ENCODE results near the gene TUBGCP3. TPM values are rescaled to one million over a fixed set of nuclear protein-coding genes. Genes with fewer than 3 reads are reported as not detected.

Gene TUBGCP3
- total and polyA plus RNA-seq, 2 experiments from 2014 or later, result 12.8 to 40.2 TPM

GRCh38 chr13:112447306-112447705 is 140.6 kb downstream of the TUBGCP3 start:
- no peaks in the 10 kb centered on the region for H3K4me1 ChIP-seq (ENCODE audit: insufficient read depth)
- H3K79me2 ChIP-seq (replicated peaks; ENCODE audit: insufficient read depth), result no peaks in the 10 kb centered on the region
- Mint-ChIP-seq H3K27ac (no peak overlapping the region), H3K27me3 (ENCODE audit: insufficient read depth, low read depth, poor library complexity) (peaks cover 13% of the 10 kb centered on the region), H3K4me1 (peaks cover 8% of the 10 kb centered on the region; the same call in 2 of the 3 replicates), H3K36me3 (ENCODE audit: low read depth) (no peaks in the 10 kb centered on the region), H3K4me3 (no peak overlapping the region), H3K9me3 (no peaks in the 10 kb centered on the region)
- no peaks in the 10 kb centered on the region for H3K27me3 ChIP-seq (ENCODE audit: insufficient read depth)
- H3K36me3 ChIP-seq (ENCODE audit: insufficient read depth), result no peaks in the 10 kb centered on the region
- no peak overlapping the region for H3K4me3 ChIP-seq
- H3K4me2 ChIP-seq, result no peak overlapping the region
- H4K20me1 ChIP-seq (replicated peaks; ENCODE audit: insufficient read depth), result no peaks in the 10 kb centered on the region
- ATAC-seq (no peak), DNase-seq (ENCODE audit: low spot score) (no peak)
- no peaks in the 10 kb centered on the region for H3F3A ChIP-seq (replicated peaks; ENCODE audit: low read depth)
- H3K9me2 ChIP-seq (ENCODE audit: insufficient read depth), result no peaks in the 10 kb centered on the region
- no peak overlapping the region for H3K27ac ChIP-seq (ENCODE audit: low read depth)
- TF ChIP-seq EZH2 (IDR thresholded peaks at IDR 0.05; ENCODE audit: low read depth, unreplicated experiment), result no peak
- H2AFZ ChIP-seq, result no peak overlapping the region

GRCh38 chr13:112446867-112447266 is 141.1 kb downstream of the TUBGCP3 start:
- Mint-ChIP-seq H3K4me3 (no peak overlapping the region), H3K36me3 (ENCODE audit: low read depth) (no peaks in the 10 kb centered on the region), H3K27me3 (ENCODE audit: insufficient read depth, low read depth, poor library complexity) (peaks cover 13% of the 10 kb centered on the region), H3K4me1 (peaks cover 8% of the 10 kb centered on the region; the same call in 2 of the 3 replicates), H3K27ac (no peak overlapping the region), H3K9me3 (no peaks in the 10 kb centered on the region)
- H3F3A ChIP-seq (replicated peaks; ENCODE audit: low read depth), result no peaks in the 10 kb centered on the region
- H3K4me2 ChIP-seq, result no peak overlapping the region
- H3K27ac ChIP-seq (ENCODE audit: low read depth), result no peak overlapping the region
- H3K27me3 ChIP-seq (ENCODE audit: insufficient read depth), result no peaks in the 10 kb centered on the region
- H3K4me1 ChIP-seq (ENCODE audit: insufficient read depth), result no peaks in the 10 kb centered on the region
- H4K20me1 ChIP-seq (replicated peaks; ENCODE audit: insufficient read depth), result no peaks in the 10 kb centered on the region
- H3K79me2 ChIP-seq (replicated peaks; ENCODE audit: insufficient read depth), result no peaks in the 10 kb centered on the region
- no peak overlapping the region for H3K4me3 ChIP-seq
- DNase-seq (ENCODE audit: low spot score) (no peak), ATAC-seq (no peak)
- H3K9me2 ChIP-seq (ENCODE audit: insufficient read depth), result no peaks in the 10 kb centered on the region
- no peaks in the 10 kb centered on the region for H3K36me3 ChIP-seq (ENCODE audit: insufficient read depth)
- no peak overlapping the region for H2AFZ ChIP-seq
- no peak for TF ChIP-seq ETS1 (IDR thresholded peaks at IDR 0.05)
- TF ChIP-seq, protein P1, sequence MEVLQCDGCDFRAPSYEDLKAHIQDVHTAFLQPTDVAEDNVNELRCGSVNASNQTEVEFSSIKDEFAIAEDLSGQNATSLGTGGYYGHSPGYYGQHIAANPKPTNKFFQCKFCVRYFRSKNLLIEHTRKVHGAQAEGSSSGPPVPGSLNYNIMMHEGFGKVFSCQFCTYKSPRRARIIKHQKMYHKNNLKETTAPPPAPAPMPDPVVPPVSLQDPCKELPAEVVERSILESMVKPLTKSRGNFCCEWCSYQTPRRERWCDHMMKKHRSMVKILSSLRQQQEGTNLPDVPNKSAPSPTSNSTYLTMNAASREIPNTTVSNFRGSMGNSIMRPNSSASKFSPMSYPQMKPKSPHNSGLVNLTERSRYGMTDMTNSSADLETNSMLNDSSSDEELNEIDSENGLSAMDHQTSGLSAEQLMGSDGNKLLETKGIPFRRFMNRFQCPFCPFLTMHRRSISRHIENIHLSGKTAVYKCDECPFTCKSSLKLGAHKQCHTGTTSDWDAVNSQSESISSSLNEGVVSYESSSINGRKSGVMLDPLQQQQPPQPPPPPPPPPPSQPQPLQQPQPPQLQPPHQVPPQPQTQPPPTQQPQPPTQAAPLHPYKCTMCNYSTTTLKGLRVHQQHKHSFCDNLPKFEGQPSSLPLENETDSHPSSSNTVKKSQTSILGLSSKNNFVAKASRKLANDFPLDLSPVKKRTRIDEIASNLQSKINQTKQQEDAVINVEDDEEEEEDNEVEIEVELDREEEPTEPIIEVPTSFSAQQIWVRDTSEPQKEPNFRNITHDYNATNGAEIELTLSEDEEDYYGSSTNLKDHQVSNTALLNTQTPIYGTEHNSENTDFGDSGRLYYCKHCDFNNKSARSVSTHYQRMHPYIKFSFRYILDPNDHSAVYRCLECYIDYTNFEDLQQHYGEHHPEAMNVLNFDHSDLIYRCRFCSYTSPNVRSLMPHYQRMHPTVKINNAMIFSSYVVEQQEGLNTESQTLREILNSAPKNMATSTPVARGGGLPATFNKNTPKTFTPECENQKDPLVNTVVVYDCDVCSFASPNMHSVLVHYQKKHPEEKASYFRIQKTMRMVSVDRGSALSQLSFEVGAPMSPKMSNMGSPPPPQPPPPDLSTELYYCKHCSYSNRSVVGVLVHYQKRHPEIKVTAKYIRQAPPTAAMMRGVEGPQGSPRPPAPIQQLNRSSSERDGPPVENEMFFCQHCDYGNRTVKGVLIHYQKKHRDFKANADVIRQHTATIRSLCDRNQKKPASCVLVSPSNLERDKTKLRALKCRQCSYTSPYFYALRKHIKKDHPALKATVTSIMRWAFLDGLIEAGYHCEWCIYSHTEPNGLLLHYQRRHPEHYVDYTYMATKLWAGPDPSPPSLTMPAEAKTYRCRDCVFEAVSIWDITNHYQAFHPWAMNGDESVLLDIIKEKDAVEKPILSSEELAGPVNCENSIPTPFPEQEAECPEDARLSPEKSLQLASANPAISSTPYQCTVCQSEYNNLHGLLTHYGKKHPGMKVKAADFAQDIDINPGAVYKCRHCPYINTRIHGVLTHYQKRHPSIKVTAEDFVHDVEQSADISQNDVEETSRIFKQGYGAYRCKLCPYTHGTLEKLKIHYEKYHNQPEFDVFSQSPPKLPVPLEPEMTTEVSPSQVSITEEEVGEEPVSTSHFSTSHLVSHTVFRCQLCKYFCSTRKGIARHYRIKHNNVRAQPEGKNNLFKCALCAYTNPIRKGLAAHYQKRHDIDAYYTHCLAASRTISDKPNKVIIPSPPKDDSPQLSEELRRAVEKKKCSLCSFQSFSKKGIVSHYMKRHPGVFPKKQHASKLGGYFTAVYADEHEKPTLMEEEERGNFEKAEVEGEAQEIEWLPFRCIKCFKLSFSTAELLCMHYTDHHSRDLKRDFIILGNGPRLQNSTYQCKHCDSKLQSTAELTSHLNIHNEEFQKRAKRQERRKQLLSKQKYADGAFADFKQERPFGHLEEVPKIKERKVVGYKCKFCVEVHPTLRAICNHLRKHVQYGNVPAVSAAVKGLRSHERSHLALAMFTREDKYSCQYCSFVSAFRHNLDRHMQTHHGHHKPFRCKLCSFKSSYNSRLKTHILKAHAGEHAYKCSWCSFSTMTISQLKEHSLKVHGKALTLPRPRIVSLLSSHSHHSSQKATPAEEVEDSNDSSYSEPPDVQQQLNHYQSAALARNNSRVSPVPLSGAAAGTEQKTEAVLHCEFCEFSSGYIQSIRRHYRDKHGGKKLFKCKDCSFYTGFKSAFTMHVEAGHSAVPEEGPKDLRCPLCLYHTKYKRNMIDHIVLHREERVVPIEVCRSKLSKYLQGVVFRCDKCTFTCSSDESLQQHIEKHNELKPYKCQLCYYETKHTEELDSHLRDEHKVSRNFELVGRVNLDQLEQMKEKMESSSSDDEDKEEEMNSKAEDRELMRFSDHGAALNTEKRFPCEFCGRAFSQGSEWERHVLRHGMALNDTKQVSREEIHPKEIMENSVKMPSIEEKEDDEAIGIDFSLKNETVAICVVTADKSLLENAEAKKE (CRISPR knock-in tag; IDR thresholded peaks at IDR 0.05), result no peak
- no peak for TF ChIP-seq ZNF114 (CRISPR knock-in tag; IDR thresholded peaks at IDR 0.05)
- TF ChIP-seq NANOG (IDR thresholded peaks at IDR 0.05; ENCODE audit: borderline replicate concordance), result no peak
- TF ChIP-seq, protein P2, sequence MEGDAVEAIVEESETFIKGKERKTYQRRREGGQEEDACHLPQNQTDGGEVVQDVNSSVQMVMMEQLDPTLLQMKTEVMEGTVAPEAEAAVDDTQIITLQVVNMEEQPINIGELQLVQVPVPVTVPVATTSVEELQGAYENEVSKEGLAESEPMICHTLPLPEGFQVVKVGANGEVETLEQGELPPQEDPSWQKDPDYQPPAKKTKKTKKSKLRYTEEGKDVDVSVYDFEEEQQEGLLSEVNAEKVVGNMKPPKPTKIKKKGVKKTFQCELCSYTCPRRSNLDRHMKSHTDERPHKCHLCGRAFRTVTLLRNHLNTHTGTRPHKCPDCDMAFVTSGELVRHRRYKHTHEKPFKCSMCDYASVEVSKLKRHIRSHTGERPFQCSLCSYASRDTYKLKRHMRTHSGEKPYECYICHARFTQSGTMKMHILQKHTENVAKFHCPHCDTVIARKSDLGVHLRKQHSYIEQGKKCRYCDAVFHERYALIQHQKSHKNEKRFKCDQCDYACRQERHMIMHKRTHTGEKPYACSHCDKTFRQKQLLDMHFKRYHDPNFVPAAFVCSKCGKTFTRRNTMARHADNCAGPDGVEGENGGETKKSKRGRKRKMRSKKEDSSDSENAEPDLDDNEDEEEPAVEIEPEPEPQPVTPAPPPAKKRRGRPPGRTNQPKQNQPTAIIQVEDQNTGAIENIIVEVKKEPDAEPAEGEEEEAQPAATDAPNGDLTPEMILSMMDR (conservative IDR thresholded peaks at IDR 0.05; ENCODE audit: low read depth in 2 of 2), result no peak
- no peak for TF ChIP-seq STAT1 (IDR thresholded peaks at IDR 0.05; ENCODE audit: unreplicated experiment)
- TF ChIP-seq, protein P3, sequence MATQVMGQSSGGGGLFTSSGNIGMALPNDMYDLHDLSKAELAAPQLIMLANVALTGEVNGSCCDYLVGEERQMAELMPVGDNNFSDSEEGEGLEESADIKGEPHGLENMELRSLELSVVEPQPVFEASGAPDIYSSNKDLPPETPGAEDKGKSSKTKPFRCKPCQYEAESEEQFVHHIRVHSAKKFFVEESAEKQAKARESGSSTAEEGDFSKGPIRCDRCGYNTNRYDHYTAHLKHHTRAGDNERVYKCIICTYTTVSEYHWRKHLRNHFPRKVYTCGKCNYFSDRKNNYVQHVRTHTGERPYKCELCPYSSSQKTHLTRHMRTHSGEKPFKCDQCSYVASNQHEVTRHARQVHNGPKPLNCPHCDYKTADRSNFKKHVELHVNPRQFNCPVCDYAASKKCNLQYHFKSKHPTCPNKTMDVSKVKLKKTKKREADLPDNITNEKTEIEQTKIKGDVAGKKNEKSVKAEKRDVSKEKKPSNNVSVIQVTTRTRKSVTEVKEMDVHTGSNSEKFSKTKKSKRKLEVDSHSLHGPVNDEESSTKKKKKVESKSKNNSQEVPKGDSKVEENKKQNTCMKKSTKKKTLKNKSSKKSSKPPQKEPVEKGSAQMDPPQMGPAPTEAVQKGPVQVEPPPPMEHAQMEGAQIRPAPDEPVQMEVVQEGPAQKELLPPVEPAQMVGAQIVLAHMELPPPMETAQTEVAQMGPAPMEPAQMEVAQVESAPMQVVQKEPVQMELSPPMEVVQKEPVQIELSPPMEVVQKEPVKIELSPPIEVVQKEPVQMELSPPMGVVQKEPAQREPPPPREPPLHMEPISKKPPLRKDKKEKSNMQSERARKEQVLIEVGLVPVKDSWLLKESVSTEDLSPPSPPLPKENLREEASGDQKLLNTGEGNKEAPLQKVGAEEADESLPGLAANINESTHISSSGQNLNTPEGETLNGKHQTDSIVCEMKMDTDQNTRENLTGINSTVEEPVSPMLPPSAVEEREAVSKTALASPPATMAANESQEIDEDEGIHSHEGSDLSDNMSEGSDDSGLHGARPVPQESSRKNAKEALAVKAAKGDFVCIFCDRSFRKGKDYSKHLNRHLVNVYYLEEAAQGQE (IDR thresholded peaks at IDR 0.05; ENCODE audit: unreplicated experiment), result no peak
- no peak for TF ChIP-seq EZH2phosphoT487 (IDR thresholded peaks at IDR 0.05; ENCODE audit: unreplicated experiment)
- no peak for TF ChIP-seq POLR2AphosphoS5 (IDR thresholded peaks at IDR 0.05; ENCODE audit: low read depth)
